Activated naive CD4-positive, alpha-beta T cell treated with anti-CD3 and anti-CD28 coated beads, Interleukin-2, amount 50 U/mL, for 72 hours (primary cell): ENCODE data around the gene SPDYC. TPM values are rescaled to one million over a fixed set of nuclear protein-coding genes. Genes with fewer than 3 reads are reported as not detected.
"Not testable (repeated sequence)": the region's sequence is repeated elsewhere in the genome, so short reads cannot be mapped to it uniquely, and the experiment has no call there.

ENCODE experiments used
- ATAC-seq, 2 donors: fragments of 150-1000 bp; cut with Tn5 transposase; 2 replicates each; pipeline ENCODE4 v1.10.0; 2021; ENCODE audit warnings: mild to moderate bottlenecking in 2 of 2, moderate library complexity in 2 of 2
- DNase-seq, 2 donors: peaks; one replicate each; pipeline ENCODE4 v3.0.0; 2021 to 2022; ENCODE audit warnings: low spot score in 2 of 2
- H3K27ac Mint-ChIP-seq, 2 donors: one replicate each; pipeline ENCODE4 v1.8.0; 2022; ENCODE audit warnings: mild to moderate bottlenecking in 2 of 2, mixed read lengths in 2 of 2
- H3K36me3 Mint-ChIP-seq, 2 donors: one replicate each; pipeline ENCODE4 v1.8.0; 2022; ENCODE audit warnings: mixed read lengths in 2 of 2
- H3K9me3 Mint-ChIP-seq, 2 donors: one replicate each; pipeline ENCODE4 v1.8.0; 2022; ENCODE audit warnings: mixed read lengths in 2 of 2
- total RNA-seq, 2 donors: library from RNA; stranded (reverse); gene quantifications; one replicate each; pipeline ENCODE4 v1.2.3, GENCODE V29; 2022

Gene SPDYC
- total RNA-seq, 2 donors from 2014 or later, result not detected

DNA sequence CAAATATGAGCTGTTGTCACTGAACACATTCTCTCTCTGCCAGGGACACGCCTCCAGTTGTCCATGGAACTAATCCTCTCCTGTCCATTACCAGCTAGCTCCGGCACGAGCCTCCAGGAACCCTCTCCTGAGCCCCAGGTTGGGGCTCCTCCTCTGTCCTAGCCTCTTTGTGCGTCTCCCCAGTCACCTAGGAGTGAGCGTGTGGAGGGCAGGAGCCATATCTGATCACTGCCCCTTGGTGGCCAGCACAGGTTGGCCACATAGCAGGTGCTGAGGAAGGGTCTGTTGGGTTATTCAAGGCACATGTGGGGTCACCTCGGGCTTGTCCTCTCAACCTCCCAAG lies 38.2 kb upstream of the SPDYC start:
- H3K36me3 Mint-ChIP-seq, result peaks cover 9 to 10% of the 10 kb centered on the region in 2 donors
- no peak overlapping the region for H3K27ac Mint-ChIP-seq
- no peaks in the 10 kb centered on the region for H3K9me3 Mint-ChIP-seq
- ATAC-seq (no peak), DNase-seq (no peak)

DNA sequence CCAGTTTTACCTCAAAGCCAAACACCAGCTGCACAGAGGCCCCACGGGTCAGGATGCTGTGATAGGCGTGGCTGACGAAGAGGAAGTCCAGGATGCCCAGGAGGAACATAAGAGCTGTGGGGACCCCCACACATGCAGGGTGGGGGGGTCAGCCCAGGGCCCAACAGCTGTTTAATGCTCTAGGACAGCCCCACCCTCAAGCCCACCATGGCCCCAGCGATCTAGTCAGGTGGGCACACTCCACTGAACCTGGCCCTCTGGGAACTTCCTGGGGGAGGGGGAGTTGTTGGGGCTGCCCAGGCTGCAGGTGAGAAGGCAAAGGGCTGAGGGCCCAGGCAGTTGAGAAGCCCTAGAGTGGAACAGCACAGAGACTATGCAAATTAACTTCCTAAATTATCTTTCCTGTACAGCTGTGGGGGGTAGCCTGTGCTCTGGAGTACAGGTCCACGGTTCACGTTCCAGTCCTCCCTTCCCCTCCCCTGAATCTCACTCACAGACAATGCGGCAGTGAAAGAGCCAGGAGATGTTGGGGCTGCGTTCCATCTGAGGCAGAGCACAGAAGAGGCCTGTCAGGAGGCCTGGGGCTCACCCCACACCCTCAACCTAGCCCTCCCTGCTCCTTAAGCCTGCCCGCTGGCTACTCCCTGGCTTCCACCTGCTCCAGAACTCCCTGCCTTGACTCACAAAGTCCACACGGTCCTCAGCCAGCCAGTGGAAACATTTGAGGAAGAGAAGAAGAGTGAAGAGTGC lies 37.6 kb upstream of the SPDYC start:
- Mint-ChIP-seq H3K27ac (peak overlapping the region; percentile 99), H3K36me3 (peaks cover 9 to 10% of the 10 kb centered on the region in 2 donors), H3K9me3 (no peaks in the 10 kb centered on the region)
- DNase-seq, result no peak
- no peak for ATAC-seq

DNA sequence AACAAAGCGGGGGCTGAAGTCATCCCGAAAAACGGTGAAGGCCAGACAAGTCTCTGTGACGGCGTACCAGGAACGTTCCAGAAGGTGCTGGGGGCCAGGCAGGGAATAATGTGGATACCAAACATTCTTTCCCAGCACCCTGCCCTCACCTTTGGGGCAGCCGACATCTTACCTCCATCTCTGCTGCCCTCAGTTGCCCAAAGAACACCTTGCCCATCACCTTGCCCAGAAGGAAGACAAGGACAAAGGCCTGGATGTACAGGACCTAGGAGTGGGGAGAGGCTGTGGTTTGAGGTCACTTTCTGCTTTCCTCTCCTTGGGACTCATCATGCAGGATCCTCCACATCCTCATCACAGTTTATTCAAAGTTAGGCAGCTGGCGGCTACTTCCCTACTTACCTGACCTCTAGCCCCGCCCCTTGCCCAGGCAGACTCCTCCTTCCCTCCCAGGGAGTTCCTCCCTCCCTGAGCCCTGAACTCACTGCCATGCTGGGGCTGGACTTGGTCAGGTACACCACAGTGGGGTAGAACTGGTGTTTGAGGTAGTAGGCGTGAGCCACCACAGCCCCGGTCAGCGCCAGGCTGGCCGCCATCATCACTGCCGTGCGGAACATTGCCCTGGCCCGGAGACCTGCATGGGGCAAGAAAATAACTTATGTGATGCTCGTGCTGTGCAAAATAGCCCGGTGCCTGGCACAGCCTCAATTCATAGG lies 36.9 kb upstream of the SPDYC start:
- Mint-ChIP-seq H3K9me3 (no peaks in the 10 kb centered on the region), H3K36me3 (peaks cover 9 to 10% of the 10 kb centered on the region in 2 donors), H3K27ac (peak overlapping the region; percentile 99)
- DNase-seq, result peak in 1 of 2 donors; percentile 77
- peak in 1 of 2 donors; percentile 19 for ATAC-seq

DNA sequence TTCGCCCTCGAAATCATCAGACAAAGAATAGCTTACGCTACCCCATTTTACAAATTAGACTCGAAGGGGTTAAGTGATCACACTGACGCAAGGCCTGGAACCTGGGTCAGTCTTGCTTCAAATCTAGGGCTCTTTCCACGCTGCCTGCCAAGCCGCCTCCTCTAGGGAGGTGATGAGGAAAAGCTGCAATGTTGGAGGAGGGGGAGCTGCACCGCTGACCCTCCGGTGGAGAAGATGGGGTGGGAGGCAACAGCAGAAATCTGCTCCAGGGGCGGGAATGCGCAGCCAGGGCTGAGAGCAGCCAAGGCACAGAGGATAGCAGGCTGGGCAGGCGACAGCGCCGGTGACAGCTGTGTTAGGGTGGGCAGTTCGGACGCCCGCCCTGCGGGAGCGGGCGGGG lies 36.3 kb upstream of the SPDYC start:
- H3K36me3 Mint-ChIP-seq, result peaks cover 9 to 10% of the 10 kb centered on the region in 2 donors
- no peak for DNase-seq

DNA sequence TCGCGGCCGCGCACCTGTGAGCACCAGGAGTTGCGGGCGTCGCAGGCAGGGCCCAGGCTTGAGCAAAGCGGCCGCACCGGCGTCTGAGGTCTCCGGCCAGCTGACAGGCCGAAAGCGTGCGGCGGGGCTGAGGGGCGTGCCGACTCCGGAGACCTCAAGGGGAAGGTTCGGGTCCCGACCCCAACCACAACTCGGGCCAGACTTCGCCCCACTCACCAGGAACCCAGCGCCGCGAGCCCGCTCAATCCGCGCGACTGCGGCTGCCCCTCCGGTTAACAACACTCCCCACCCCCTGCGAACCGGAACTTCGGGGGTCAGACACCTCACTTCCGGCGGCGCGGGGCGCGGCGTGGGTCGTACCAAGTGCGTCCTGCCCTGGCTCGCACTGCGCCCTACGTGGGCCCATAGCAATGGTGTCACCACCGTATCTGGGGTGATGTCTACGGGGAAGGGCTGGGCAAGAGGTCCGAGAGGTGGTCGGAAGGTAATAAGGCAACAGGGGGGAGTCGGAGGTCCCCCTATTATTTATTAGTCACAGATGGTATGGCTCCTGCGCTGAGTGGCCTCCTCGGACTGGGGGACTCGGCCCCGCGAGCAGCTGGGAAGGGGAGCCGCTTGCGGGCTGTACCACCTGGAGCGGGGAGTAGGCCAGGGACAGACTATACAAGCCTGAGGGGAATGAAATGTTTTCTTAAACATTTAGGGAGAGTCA lies 35.6 kb upstream of the SPDYC start, which contains the start of gene SYVN1:
Gene SYVN1 (minus strand): TSS at position 280 of the 712 bp plus-strand sequence. CDS start 918 bp downstream, outside the sequence.
- H3K27ac Mint-ChIP-seq, result peak within 1 kb of the TSS; percentile 99
- DNase-seq, result peak; percentile 91
- H3K9me3 Mint-ChIP-seq, result no peaks in the 10 kb centered on the region
- ATAC-seq, result peak; percentile 87 to 88
- peaks cover 9 to 10% of the 10 kb centered on the region in 2 donors for H3K36me3 Mint-ChIP-seq

More for the DNA sequence above, 36.3 kb upstream of the SPDYC start:
- Mint-ChIP-seq H3K9me3 (no peaks in the 10 kb centered on the region), H3K27ac (peak overlapping the region; percentile 99)
- no peak for ATAC-seq

DNA sequence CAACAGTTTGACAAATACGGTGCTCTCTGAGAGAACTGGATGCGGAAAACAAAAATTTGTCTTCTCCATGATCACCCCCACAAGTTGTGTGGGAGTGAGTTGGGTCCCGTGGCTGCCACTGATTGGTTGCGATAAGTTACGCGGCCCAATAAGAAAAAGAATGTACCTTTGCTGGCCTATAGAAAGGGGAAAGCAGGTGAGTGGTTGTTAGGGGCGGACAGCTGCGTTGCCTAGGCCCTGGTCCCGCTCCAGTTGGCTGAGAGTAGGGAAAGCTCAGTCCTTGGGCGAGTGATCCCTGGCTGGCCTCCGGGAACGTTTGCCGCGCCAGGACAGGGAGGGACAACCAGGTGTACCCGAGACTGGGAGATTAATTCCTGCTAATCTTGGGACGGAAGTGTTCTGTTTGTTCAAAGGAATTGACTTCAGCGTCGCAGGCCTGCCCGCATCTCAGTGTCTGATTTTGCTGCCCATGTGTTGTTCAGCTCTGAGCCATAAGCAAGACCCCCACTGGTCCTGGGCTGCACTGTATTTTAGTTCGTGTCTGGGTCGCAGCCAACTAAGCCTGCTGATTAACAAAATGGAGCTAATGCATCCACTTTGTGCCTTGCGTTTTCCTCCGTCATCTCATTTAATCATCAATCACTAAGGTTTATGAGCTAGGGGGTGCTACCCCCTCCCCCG lies 34.9 kb upstream of the SPDYC start:
- ATAC-seq (peak; percentile 88 to 90), DNase-seq (peak; percentile 76 to 85)
- peak overlapping the region; percentile 99 for H3K27ac Mint-ChIP-seq
- H3K9me3 Mint-ChIP-seq, result no peaks in the 10 kb centered on the region
- peaks cover 9 to 10% of the 10 kb centered on the region in 2 donors for H3K36me3 Mint-ChIP-seq

DNA sequence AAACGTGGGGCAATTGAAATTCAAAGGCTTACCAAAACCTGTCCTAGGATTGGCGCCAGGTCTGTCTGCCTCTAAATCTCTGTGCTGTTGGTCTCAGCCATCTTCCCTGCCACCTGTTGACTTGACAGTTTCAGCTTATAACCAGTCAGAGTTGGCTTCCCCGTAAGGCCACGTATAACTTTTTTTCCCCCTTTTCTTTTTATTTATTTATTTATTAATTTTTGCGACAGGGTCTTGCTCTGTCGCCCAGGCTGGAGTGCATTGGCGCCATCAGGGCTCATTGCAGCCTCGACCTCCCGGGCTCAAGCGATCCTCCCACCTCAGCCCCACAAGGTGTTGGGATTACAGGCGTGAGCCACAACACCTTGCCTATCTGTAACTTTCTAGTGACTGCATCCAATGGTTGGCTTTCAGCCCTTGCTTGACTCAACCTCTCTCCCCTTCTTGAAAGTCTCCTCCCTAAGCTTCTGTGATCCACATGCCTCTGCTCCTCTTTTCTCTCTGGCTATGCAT lies 34.3 kb upstream of the SPDYC start:
- no peak for DNase-seq
- no peaks in the 10 kb centered on the region for H3K9me3 Mint-ChIP-seq
- H3K27ac Mint-ChIP-seq, result peak overlapping the region; percentile 99
- peaks cover 9 to 10% of the 10 kb centered on the region in 2 donors for H3K36me3 Mint-ChIP-seq
- ATAC-seq, result no peak

DNA sequence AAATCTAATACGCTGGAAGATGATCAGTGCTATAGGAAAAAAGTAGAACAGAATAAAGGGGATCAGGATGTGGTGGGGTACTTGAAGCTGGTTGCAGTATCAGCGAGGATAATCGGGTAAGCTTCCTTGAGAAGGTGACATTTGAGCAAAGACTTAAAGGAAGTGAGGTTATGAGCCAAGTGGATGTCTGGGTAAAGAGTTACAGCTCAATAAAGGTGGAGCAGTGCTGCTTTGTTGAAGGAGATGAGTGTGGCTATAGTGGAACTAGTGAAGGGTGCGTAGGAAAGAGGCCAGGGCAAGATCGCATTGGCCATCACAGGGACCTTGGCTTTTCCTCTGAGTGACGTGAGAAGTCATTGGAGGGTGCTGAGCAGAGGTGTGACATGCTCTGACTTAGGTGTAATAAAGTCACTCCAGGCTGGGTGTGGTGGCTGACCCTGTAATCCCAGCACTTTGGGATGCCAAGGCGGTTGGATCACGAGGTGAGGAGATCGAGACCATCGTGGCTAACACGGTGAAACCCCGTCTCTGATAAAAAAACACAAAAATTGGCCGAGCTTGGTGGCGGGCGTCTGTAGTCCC lies 33.4 kb upstream of the SPDYC start:
- H3K9me3 Mint-ChIP-seq, result no peaks in the 10 kb centered on the region
- ATAC-seq (no peak), DNase-seq (no peak)
- peaks cover 9 to 10% of the 10 kb centered on the region in 2 donors for H3K36me3 Mint-ChIP-seq
- H3K27ac Mint-ChIP-seq, result peak overlapping the region; percentile 51 to 99

DNA sequence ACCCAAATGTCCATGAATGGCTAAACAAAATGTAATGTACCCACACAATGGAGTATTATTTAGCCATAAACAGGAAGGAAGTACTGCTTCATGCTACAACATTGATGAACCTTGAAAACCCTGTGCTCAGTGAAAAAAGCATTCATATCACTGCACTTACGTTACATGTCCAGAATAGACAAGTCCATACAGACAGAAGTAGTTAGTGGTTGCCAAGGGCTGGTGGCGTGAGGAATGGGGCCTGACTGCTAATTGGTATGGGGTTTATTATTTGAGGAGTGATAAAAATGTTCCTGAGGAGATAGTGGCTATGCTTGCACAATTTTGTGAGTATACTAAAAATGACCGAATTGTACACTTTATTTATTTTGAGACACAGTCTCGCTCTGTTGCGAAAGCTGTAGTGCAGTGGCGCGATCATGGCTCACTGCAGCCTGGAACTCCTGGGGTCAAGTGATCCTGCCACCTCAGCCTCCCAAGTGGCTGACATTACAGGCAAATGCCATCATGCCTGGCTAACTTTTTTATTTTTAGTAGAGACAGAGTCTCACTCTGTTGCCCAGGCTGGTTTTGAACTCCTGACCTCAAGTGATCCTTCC lies 28.0 kb upstream of the SPDYC start:
- ATAC-seq (no peak), DNase-seq (no peak)
- H3K9me3 Mint-ChIP-seq, result no peaks in the 10 kb centered on the region
- H3K27ac Mint-ChIP-seq, result no peak overlapping the region
- no peaks in the 10 kb centered on the region for H3K36me3 Mint-ChIP-seq

DNA sequence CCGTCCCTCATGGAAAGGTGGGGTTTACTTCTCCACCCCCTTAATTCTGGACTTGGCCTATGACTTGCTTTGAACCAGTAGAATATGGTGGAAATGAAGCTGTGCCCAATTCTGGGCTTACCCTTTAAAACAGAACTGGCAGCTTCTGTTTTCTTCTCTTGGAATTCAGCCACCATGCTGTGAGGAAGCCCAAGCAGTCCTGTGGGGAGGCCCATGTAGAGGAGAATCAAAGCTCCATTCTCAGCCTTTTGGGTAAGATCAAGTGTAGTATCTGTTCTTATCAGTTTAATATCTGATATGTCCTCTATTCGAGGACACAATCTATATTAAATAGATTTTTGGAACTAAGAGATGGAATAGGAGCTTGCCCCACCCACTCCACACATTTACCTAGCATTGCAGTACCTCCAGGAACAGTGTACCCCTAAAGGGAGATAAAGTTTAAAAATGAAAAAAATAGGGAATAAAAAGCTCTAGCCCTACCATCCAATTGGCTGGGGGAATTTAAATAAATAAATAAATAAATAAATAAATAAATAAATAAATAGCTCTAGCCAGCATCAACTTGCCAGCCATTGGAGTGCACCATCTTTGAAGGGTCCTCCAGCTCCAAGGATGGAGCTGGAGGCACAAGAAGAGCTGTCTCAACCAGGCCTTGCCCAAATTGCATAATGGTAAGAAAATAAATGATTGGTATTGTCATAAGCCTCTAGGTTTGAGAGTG lies 22.5 kb upstream of the SPDYC start:
- DNase-seq (no peak), ATAC-seq (no peak)
- no peak overlapping the region for H3K27ac Mint-ChIP-seq
- no peaks in the 10 kb centered on the region for H3K9me3 Mint-ChIP-seq
- no peaks in the 10 kb centered on the region for H3K36me3 Mint-ChIP-seq

DNA sequence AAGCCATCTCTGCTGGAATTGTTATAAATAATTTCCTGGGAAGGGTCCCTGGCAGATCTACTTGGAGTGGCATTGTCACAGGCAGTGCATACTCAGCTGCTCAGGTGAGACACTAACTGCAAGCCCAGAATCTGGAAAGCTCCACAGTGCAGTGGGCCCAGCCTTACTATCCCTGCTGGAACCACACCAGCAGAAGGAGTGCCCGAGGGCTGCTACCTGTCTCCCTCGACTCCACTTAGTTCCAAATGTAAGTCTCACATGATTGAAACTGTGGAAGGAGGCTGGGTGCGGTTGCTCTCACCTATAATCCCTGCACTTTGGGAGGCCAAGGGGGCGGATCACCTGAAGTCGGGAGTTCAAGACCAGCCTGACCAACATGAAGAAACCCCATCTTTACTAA lies 21.4 kb upstream of the SPDYC start:
- no peaks in the 10 kb centered on the region for H3K36me3 Mint-ChIP-seq
- H3K9me3 Mint-ChIP-seq, result no peaks in the 10 kb centered on the region
- no peak overlapping the region for H3K27ac Mint-ChIP-seq
- DNase-seq, result no peak
- ATAC-seq, result no peak

DNA sequence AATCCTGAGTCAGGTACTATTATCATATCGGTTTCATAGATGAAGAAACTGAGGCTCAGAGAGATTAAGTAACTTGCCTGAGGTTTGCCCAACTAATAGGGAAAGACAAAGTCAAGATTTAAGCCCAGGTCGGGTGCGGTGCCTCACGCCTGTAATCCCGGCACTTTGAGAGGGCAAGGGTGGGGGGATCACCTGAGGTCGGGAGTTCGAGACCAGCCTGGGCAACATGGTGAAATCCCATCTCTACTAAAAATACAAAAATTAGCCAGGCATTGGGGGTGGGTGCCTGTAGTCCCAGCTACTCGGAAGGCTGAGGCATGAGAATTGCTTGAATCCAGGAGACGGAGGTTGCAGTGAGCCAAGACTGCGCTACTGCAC lies 19.9 kb upstream of the SPDYC start:
- not testable (repeated sequence) for ATAC-seq, H3K9me3 Mint-ChIP-seq, H3K27ac Mint-ChIP-seq, H3K36me3 Mint-ChIP-seq, DNase-seq

DNA sequence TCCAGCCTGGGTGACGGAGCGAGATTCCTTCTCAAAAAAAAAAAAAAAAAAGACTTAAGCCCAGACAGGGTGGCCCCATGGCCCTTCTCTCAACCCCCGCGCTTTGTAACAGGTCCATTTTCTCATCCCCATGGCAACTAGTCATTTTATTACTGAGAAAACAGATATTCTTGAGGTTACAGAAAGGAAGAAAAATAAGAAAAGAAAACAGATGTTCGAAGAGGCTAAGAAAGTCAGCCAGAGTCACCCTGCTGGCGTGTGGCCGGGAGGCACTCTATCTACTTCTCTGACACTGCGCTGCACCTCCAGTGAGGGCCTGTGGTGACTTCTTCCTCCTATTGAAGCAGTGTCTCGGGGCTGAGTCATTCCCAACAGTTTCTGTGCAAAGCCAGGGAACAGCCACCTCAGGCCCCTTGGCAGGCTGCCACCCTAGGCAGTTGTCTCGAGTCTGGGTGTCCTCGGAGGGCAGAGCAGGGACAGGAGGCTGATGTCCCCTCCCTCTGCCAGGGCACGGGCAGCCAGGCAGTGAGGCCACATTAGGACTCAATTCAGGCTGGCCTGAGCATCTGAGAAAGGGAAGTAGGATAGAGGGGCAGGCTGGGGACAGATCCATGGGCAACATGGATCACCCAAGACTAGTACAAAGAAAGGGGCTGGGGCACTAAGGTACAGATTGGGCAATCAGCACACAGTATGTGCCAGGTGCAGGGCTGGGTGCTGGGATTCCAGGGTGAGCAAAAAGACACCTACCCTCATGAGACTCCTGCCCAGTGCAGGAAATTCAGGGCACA lies 19.3 kb upstream of the SPDYC start:
- Mint-ChIP-seq H3K27ac (no peak overlapping the region), H3K9me3 (no peaks in the 10 kb centered on the region), H3K36me3 (no peaks in the 10 kb centered on the region)
- peak in 1 of 2 donors; percentile 27 for DNase-seq
- ATAC-seq, result peak; percentile 92 to 96

DNA sequence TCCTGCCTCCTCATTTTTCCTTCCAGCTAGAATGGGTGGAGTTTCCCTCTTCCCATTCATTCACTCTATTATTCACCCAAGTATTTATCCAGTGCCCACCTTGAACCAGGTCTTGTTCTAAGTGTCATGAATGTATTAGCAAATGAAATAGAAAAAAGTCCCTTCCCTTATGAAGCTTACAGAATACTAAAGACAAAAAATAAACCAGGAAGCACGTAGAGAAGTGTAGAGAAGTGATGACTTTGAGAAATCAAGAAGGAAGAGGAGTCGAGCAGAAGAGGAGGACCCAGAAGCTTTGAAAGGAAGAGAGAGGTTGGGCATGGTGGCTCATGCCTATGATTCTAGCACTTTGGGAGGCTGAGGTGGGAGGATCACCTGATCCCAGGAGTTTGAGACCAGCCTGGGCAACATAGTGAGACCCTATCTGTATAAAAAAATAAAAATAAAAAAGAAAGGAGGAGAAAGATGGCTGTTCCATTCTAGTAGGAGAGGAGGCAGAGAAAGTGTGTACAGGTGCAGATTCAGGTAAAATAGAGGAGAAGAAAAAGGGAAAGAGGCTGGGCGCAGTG lies 18.6 kb upstream of the SPDYC start:
- ATAC-seq (no peak), DNase-seq (no peak)
- Mint-ChIP-seq H3K36me3 (no peaks in the 10 kb centered on the region), H3K27ac (no peak overlapping the region), H3K9me3 (no peaks in the 10 kb centered on the region)
